HEK293T (cell line): ENCODE data around the gene RAD51B.

Experiments used
- ELF4 ChIP-seq: fragments of 450-650 bp; IDR thresholded peaks from 2 replicates; pipeline ENCODE4 v1.6.1; 2017; ENCODE audit warnings: antibody characterized with exemption
- LEF1 ChIP-seq: fragments of 450-650 bp; IDR thresholded peaks from 2 replicates; pipeline ENCODE4 v1.6.1; 2017; ENCODE audit warnings: mild to moderate bottlenecking, borderline replicate concordance
- ZNF384 ChIP-seq: fragments of 450-650 bp; IDR thresholded peaks from 2 replicates; pipeline ENCODE4 v1.6.1; 2016

DNA sequence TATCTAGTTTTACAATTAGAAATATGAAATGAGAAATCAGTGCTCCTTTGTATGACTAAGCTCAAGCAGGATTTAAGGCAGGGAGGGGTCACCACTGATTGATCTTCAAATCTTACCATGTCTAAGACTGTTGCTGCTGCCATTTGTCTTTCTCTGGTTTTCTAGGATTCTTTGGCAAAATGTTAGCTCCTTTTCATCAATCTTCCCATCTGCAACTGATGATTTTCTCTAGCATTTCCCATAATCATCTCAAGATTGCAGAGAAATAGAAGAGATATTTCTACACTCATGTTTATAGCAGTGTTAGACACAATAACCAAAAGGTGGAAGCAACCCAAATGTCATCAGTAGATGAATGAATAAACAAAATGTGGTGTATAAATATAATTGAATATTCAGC, 175.0 kb downstream of the RAD51B start:
- no peak for TF ChIP-seq LEF1
- no peak for TF ChIP-seq ZNF384
- TF ChIP-seq ELF4, result no peak
